NCI-H1092 (cell line): Measurements from ENCODE around the gene HTT-AS.
A peak's percentile ranks its signal among the peaks of the same experiment; 100 is the strongest.

Experiments used
- DNase-seq: peaks from one replicate; lab custom pipeline; 2025; lab: John Stamatoyannopoulos, UW

Gene HTT-AS

GRCh38 chr4:3087115-3087797, 12.9 kb upstream of the HTT-AS start:
- no peak for DNase-seq

DNA sequence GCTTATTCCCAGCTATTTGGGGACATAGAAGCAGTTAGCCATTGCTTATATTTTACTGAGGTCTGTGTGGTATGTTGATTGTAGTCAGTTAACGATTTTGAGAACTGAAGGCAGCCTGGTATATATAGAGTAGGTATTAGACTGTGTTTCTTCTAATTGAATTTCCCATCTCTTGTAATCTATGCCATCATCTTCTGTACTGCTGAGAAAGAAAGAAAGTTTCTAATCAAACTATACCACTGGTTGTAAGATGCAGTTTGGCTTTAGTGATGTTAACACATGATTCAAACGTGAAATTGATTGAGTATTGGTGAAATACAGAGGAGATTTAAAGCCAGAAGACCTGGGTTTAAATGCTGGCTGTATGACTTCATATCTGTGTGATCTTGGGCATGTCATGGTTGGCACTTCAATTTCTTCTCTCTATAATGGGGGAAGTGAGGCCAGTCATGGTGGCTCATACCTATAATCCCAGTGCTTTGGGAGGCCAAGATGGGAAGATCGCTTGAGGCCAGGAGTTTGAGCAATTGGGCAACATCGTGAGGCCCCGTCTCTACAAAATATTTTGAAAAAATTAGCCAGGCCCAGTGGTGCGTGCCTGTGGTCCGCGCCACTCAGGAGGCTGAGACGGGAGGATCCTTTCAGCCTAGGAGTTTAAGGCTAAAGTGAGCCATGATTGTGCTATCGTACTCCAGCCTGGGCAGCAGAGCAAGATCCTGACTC, 11.8 kb upstream of the HTT-AS start:
- DNase-seq = no peak

DNA sequence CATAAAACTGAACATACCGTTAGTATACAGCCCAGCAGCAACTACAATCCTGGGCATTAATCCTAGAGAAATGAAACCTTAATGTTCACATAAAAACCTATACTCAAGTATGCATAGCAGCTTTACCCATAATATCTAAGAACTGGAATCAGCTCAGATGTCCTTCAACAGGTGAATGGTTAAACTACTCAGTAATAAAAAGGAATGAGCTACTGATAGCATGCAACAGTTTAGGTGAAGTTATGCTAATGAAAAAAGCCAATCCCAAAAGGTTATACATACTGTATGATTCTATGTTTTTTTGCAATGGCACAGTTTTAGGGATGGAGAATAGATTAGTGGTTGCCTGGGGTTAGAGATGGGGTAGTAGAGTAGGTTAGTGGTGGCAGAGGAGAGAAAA, 9.4 kb upstream of the HTT-AS start:
- no peak for DNase-seq

- DNase-seq = no peak
Measured at GRCh38 chr4:3082925-3083515, 8.7 kb upstream of the HTT-AS start.

DNA sequence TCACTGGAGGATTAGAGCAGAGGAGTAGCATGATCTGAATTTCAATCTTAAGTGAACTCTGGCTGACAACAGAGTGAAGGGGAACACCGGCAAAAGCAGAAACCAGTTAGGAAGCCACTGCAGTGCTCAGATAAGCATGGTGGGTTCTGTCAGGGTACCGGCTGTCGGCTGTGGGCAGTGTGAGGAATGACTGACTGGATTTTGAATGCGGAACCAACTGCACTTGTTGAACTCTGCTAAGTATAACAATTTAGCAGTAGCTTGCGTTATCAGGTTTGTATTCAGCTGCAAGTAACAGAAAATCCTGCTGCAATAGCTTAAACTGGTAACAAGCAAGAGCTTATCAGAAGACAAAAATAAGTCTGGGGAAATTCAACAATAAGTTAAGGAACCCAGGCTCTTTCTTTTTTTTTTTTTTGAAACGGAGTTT, 5.4 kb upstream of the HTT-AS start:
- no peak for DNase-seq

DNA sequence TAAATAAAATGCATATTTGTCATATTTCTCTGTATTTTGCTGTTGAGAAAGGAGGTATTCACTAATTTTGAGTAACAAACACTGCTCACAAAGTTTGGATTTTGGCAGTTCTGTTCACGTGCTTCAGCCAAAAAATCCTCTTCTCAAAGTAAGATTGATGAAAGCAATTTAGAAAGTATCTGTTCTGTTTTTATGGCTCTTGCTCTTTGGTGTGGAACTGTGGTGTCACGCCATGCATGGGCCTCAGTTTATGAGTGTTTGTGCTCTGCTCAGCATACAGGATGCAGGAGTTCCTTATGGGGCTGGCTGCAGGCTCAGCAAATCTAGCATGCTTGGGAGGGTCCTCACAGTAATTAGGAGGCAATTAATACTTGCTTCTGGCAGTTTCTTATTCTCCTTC, 3.5 kb upstream of the HTT-AS start:
- DNase-seq = no peak

GRCh38 chr4:3075652-3075981, 1.3 kb upstream of the HTT-AS start:
- DNase-seq = no peak

- peak; percentile 29 for DNase-seq
Measured at GRCh38 chr4:3074846-3075651, 711 bp upstream of the HTT-AS start.

DNA sequence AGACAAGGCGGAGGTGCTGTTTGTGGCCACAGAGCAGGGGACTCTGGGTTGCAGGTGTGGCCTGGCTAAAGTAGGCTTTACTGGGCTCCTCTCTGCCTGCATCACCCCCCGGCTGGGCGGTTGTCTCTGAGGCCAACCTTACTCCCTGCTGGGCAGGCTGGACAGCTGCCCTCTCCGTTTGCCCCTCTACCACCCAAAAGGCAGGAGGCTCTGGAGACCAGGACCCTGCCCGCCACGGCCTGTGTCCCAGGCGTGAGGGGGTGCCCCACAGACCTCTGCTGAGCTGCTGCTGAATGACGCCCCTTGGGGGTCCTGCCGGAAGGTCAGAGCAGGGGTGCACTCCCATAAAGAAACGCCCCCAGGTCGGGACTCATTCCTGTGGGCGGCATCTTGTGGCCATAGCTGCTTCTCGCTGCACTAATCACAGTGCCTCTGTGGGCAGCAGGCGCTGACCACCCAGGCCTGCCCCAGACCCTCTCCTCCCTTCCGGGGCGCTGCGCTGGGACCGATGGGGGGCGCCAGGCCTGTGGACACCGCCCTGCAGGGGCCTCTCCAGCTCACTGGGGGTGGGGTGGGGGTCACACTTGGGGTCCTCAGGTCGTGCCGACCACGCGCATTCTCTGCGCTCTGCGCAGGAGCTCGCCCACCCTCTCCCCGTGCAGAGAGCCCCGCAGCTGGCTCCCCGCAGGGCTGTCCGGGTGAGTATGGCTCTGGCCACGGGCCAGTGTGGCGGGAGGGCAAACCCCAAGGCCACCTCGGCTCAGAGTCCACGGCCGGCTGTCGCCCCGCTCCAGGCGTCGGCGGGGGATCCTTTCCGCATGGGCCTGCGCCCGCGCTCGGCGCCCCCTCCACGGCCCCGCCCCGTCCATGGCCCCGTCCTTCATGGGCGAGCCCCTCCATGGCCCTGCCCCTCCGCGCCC, 920 bp downstream of the HTT-AS start:
- DNase-seq = no peak

GRCh38 chr4:3071811-3072210, 2.5 kb downstream of the HTT-AS start:
- DNase-seq = no peak

DNA sequence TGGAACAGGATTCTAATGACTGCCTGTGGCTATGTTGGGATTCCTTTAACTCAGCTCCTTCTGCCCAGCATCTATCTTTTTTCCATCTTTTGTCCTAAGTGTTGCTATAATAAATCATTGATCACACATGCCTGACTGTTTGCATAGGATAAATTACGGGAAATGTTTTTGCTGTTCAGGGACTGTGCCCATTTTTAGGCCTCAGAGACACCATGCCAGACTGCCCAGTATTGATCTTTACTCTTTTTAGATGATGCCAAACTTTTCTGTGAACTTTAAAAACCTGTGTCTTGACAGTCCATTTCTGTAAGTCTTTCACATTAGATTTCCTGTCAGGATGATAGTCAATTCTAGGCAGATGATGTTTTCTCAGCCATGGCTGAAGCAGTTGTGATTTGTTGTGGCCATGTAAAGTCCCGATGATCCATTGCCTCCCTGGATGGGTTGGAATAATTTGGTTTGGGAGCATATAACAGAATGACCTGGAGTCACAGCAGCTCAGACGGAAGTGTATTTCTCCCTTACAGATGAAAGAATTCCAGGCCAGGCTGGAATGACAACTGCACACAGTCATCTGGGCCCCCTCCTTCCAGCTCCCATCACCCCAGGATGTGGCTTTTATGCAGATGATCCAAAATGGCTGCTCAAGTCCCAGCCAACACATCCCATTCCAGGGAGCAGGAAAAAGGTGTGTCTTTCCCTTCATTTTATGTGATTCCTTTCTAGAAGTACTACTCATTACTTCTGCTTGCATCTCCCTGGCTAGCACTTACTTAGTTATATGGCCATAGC, 3.4 kb downstream of the HTT-AS start:
- no peak for DNase-seq

DNA sequence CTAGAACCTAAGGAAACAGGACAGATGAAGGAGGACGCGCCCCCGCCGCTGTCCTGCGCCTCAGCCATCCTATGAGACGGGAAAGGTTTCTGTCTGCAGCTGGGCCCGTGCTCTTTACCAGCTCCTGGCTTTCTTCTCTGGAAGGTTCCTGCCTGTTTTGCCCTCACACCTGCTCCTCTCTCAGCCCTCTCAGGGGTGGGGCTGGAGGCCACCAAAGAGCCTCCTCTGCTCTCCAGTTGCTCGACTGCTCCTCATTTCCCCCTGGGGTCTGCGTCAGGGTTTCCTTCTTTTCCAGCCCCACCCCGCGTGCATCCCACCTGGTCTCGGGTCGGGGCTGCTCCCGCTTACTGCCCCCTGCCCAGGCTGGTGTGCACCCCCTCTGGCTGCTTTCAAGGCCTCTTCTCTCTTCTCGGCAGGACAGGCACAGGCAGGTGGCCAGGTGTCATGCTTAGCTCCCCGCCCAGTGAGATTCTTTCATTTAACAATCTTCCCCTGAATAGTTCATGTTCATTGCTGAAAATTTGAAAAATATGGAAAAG, 4.6 kb downstream of the HTT-AS start:
- no peak for DNase-seq

GRCh38 chr4:3067473-3068001, 6.8 kb downstream of the HTT-AS start:
- no peak for DNase-seq

DNA sequence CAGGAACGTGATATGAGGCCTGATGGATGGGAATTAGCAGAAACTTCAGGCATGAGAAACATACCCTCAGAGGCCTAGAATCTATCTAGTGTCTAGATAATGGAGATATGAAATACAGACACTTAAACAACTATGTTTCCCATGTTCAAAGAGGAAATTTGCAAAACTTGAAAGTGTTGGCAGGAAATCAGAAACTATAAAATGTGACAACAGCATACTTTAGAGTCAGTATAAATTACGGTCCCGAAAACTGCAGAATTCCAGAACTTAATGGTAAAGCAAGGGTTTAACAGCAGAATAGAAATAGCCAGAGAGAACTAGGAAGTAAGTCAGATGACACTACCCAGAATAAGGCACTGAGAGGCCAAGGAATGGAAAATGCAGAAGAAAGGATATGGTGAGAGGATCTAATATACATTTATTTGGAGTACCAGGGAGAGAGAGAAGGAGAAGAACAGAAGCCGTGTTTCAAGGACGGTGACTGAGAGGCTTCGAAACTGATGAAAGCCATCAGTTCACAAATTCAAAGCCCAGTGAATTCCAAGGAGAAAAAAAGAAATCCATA, 7.4 kb downstream of the HTT-AS start:
- DNase-seq = no peak

DNA sequence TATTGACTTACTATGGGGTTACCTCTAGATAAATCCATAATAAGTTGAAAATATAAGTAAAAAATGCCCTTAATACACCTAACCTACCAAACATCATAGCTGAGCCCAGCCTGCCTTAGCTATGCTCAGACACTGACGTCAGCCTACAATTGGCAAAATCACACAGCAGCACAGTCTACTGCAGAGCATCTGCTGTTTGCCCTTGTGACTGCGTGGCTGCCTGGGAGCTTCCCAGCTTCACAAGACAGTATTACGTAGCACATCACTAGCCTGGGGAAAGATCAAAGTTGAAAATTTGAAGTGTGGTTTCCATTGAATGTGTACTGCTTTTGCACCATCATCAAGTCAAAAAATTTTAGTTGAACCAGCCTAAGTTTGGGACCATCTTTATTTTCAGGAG, 8.8 kb downstream of the HTT-AS start:
- no peak for DNase-seq

DNA sequence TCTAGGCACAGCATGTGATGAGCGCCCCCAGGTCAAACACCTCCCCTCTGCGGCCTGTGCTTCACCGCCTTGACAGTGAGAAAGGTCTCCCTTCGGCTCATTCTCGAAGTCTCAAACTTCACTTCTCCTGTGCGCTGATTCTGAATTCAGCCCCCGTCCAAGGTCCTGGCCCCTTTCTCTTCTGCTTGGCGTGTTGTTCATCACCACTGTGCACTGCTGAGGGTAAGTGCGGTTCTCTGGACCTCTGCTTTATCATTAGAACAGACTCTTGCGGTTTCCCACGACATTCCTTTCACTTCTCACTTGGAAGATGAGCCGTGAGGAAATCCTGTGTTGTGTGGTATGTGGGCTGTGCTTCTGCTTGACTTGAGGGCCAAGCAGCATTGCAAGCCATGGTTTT, 11.9 kb downstream of the HTT-AS start:
- no peak for DNase-seq

GRCh38 chr4:3060946-3061345, 13.4 kb downstream of the HTT-AS start:
- DNase-seq = no peak

DNA sequence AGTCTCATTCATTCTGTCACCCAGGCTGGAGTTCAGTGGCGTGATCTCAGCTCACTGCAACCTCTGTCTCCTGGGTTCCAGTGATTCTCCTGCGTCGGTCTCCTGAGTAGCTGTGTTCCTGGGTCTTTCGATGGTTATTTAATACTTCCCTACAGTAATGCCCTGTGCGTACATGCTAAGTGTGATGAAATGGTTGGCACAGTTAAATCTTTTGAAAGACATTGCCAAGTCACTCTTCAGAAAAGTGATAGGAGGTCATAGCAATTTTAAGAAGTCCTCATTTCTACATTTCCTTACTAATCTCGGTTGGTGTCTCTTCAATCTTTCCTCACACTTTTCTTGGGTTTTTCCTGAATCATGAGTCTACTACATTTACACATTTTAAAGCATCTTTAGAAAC, 14.4 kb downstream of the HTT-AS start:
- DNase-seq = no peak

DNA sequence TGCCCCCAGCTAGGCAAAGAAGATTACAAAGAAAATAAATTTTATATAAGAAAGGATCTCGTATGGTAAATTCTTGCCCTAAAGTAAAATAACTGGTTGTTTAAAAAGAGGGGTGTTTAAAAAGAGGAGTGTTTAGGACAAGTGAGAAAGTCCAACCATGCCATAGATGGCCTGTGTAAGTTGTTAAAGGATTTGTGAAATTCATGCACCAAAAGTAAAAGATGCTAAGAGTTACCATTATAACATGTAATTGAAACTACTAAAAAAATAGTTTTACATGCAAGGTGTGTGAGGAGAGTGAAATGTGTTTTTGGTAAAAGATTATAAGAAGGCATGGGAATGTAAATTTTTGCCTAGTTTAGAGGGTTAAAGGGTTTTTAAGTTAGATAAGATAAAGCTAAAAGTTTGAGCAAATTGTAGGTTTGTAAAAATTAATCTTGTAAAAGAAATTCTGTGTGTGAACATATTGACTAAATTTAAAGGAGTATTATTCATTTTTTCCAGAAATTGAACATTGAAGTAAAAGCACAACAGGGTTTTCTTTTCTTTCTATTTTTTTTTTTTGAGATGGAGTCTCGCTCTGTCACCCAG, 20.1 kb downstream of the HTT-AS start:
- no peak for DNase-seq
